CD4-positive, CD25-positive, alpha-beta regulatory T cell (primary cell): ENCODE results near the gene ZNF488. TPM values are rescaled to one million over a fixed set of nuclear protein-coding genes. Genes with fewer than 3 reads are reported as not detected.

Source experiments
- ATAC-seq, 2 donors: fragments of 150-1000 bp; cut with Tn5 transposase; one replicate each; pipeline ENCODE4 v1.10.0; 2021; ENCODE audit warnings: low read depth in 2 of 2, moderate number of reproducible peaks in 2 of 2, moderate library complexity in 1 of 2
- DNase-seq, 3 donors: peaks; one replicate each; pipeline versions ENCODE4 v3.0.0 to v3.0.0-alpha.2; 2012 to 2022; ENCODE audit warnings: mixed read lengths in 1 of 3
- H3K27ac ChIP-seq: one replicate; pipeline ENCODE4 v1.7.0; 2013; ENCODE audit warnings: mild to moderate bottlenecking, low read length; ENCODE audit not compliant: insufficient read depth, poor library complexity, severe bottlenecking
- H3K27me3 ChIP-seq: one replicate; pipeline ENCODE4 v1.7.0; 2013; ENCODE audit warnings: low read length; ENCODE audit not compliant: control insufficient read depth, insufficient read depth
- H3K36me3 ChIP-seq: one replicate; pipeline ENCODE4 v1.7.0; 2013; ENCODE audit warnings: mild to moderate bottlenecking, low read length, moderate library complexity; ENCODE audit not compliant: control insufficient read depth, insufficient read depth
- H3K4me1 ChIP-seq: 2 replicates; pipeline ENCODE4 v1.7.0; 2013; ENCODE audit warnings: mild to moderate bottlenecking, low read length; ENCODE audit not compliant: insufficient read depth, control insufficient read depth, poor library complexity, severe bottlenecking
- H3K4me3 ChIP-seq: one replicate; pipeline ENCODE4 v1.7.0; 2013; ENCODE audit warnings: low read depth, mild to moderate bottlenecking, low read length, moderate library complexity
- H3K9me3 ChIP-seq, 2 experiments: 1 replicate in 1 of 2; 2 replicates in 1 of 2; pipeline ENCODE4 v1.7.0; 2013; ENCODE audit warnings: low read length in 2 of 2, mild to moderate bottlenecking in 1 of 2, moderate library complexity in 1 of 2; ENCODE audit not compliant: control insufficient read depth in 2 of 2
- H3K27ac Mint-ChIP-seq, 3 donors: one replicate each; pipeline ENCODE4 v1.8.0; 2020 to 2022; ENCODE audit warnings: mild to moderate bottlenecking in 3 of 3, mixed read lengths in 3 of 3, moderate library complexity in 2 of 3
- H3K27me3 Mint-ChIP-seq: one replicate; pipeline ENCODE4 v1.8.0; 2022; ENCODE audit warnings: mild to moderate bottlenecking, mixed read lengths
- H3K36me3 Mint-ChIP-seq: one replicate; pipeline ENCODE4 v1.8.0; 2020; ENCODE audit warnings: mixed read lengths
- H3K4me1 Mint-ChIP-seq, 4 donors: one replicate each; pipeline ENCODE4 v1.8.0; 2020 to 2022; ENCODE audit warnings: mixed read lengths in 4 of 4, mild to moderate bottlenecking in 1 of 4
- H3K4me3 Mint-ChIP-seq, 4 donors: one replicate each; pipeline ENCODE4 v1.8.0; 2020 to 2022; ENCODE audit warnings: mild to moderate bottlenecking in 4 of 4, mixed read lengths in 4 of 4, moderate library complexity in 3 of 4
- H3K9me3 Mint-ChIP-seq, 7 donors: one replicate each; pipeline ENCODE4 v1.8.0; 2020 to 2022; ENCODE audit warnings: mixed read lengths in 7 of 7, mild to moderate bottlenecking in 3 of 7, moderate library complexity in 2 of 7
- polyA plus RNA-seq, 4 donors: library from polyadenylated mRNA; unstranded; fragments of 300-500 nt; fragmentation: Illumina TruSeq; gene quantifications; one replicate each; pipeline ENCODE4 v1.2.3, GENCODE V29; 2021
- total RNA-seq: library from RNA; stranded (reverse); gene quantifications from one replicate; pipeline ENCODE4 v1.2.3, GENCODE V29; 2022

Gene ZNF488
- total and polyA plus RNA-seq, 5 donors from 2014 or later, result not detected

DNA sequence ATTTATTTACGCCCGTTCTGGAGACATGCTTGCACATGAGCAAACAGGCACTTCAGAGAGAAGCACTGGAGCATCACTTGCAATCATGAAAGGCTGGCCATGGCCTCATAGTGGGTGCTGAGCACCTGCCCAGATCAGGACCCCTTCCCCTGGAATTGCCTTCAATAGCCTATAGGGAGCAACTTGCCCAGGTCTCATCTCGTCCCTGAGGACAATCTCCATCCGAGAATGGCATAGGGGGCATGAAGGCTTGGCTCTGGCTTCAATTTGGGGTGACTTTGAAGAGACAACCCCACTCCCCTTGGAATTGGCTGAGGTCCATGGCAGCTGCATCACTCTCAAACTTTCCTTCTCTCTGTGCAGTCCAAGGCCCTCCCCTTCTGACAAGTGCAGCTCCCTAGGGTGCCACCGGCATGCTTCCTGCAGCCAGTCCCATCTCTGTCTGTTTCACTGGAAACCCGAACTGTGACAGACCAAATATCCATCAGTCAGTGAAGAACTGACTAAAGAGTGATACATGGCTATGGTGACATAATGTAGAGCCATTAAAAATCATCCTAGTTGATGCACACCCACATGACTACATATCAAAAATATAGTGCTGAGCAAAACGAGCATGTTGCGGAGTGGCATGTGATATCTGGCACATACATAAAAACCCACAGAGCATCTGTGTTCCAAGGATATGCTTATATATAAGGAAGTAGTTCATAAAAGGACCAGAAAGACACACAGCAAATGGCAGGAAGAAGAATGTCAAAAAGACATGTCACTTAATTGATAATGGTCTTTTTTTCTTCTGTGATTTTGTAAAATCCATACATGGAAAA is 49.4 kb downstream of the ZNF488 start:
- Histone ChIP-seq H3K27ac (no peak overlapping the region), H3K4me3 (no peak overlapping the region), H3K4me1 (no peaks in the 10 kb centered on the region), H3K9me3 (no peaks in the 10 kb centered on the region), H3K27me3 (no peaks in the 10 kb centered on the region), H3K36me3 (no peaks in the 10 kb centered on the region)
- DNase-seq (no peak), ATAC-seq (no peak)
- Mint-ChIP-seq H3K27ac (no peak overlapping the region), H3K27me3 (no peaks in the 10 kb centered on the region), H3K9me3 (peaks cover 0 to under 1% (median 0%) of the 10 kb centered on the region in 7 donors), H3K4me3 (no peak overlapping the region), H3K36me3 (no peaks in the 10 kb centered on the region), H3K4me1 (no peaks in the 10 kb centered on the region)

- Histone ChIP-seq H3K4me1 (no peaks in the 10 kb centered on the region), H3K27ac (no peak overlapping the region), H3K27me3 (no peaks in the 10 kb centered on the region), H3K9me3 (no peaks in the 10 kb centered on the region), H3K4me3 (no peak overlapping the region), H3K36me3 (no peaks in the 10 kb centered on the region)
- Mint-ChIP-seq H3K36me3 (no peaks in the 10 kb centered on the region), H3K4me3 (no peak overlapping the region), H3K27ac (no peak overlapping the region), H3K4me1 (no peaks in the 10 kb centered on the region), H3K27me3 (no peaks in the 10 kb centered on the region), H3K9me3 (peaks cover 0 to 2% (median 0%) of the 10 kb centered on the region in 7 donors)
- ATAC-seq (no peak), DNase-seq (no peak)
Measured at GRCh38 chr10:47333532-47333931, 50.6 kb downstream of the ZNF488 start.

DNA sequence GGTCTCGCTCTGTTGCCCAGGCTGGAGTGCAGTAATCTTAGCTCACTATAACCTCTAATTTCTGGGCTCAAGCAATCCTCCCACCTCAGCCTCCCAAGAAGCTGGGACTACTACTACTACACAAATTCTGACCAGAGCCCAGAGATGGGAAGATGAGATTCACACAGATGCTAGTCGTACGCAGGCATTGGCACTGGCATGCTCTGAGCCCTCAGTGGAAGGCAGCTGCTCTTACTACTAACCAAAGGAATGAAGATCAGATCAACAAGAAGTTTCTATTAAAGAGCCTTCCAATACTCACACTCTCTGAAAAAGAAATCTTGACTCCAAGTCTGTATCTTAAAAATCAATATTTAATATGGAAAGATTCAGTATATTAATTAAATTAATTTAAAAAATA is 51.1 kb downstream of the ZNF488 start:
- ATAC-seq (no peak), DNase-seq (no peak)
- Histone ChIP-seq H3K9me3 (no peaks in the 10 kb centered on the region), H3K4me3 (no peak overlapping the region), H3K27ac (no peak overlapping the region), H3K4me1 (no peaks in the 10 kb centered on the region), H3K27me3 (no peaks in the 10 kb centered on the region), H3K36me3 (no peaks in the 10 kb centered on the region)
- Mint-ChIP-seq H3K27me3 (no peaks in the 10 kb centered on the region), H3K9me3 (peaks cover 0 to 2% (median 0%) of the 10 kb centered on the region in 7 donors), H3K4me3 (no peak overlapping the region), H3K27ac (no peak overlapping the region), H3K4me1 (no peaks in the 10 kb centered on the region), H3K36me3 (no peaks in the 10 kb centered on the region)

DNA sequence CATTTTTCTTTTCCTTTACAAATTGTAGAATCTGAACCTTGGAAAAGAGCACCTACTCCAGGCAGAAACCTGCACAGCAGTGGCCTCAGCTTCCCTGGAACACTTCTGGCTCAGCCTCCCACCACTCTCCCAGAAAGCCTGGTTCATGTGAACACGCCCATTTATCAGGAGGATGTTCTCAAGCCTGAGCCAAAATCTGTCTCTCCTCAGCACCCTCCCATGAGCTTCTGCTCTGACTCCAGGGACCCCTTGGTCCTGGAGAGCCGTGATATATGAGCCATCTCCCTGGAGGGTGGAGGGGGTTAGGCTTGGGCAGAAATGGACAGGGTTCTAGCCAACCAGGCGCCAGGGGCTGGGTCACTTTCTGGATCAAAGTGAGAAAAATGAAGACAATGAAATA is 51.7 kb downstream of the ZNF488 start:
- ATAC-seq (no peak), DNase-seq (no peak)
- H3K27ac ChIP-seq, result no peak overlapping the region
- H3K4me1 Mint-ChIP-seq, result no peaks in the 10 kb centered on the region
- H3K9me3 ChIP-seq, result no peaks in the 10 kb centered on the region
- peaks cover 0 to 2% (median 0%) of the 10 kb centered on the region in 7 donors for H3K9me3 Mint-ChIP-seq
- no peaks in the 10 kb centered on the region for H3K27me3 ChIP-seq
- no peaks in the 10 kb centered on the region for H3K36me3 ChIP-seq
- H3K27ac Mint-ChIP-seq, result no peak overlapping the region
- no peaks in the 10 kb centered on the region for H3K36me3 Mint-ChIP-seq
- H3K4me3 Mint-ChIP-seq, result no peak overlapping the region
- H3K4me1 ChIP-seq, result no peaks in the 10 kb centered on the region
- H3K4me3 ChIP-seq, result no peak overlapping the region
- no peaks in the 10 kb centered on the region for H3K27me3 Mint-ChIP-seq

- Mint-ChIP-seq H3K27me3 (no peaks in the 10 kb centered on the region), H3K4me1 (no peaks in the 10 kb centered on the region), H3K36me3 (no peaks in the 10 kb centered on the region), H3K4me3 (no peak overlapping the region), H3K9me3 (peaks cover 0 to 2% (median 0%) of the 10 kb centered on the region in 7 donors), H3K27ac (no peak overlapping the region)
- Histone ChIP-seq H3K4me1 (no peaks in the 10 kb centered on the region), H3K36me3 (no peaks in the 10 kb centered on the region), H3K27me3 (no peaks in the 10 kb centered on the region), H3K9me3 (no peaks in the 10 kb centered on the region), H3K4me3 (no peak overlapping the region), H3K27ac (no peak overlapping the region)
- ATAC-seq (no peak), DNase-seq (no peak)
Measured at GRCh38 chr10:47331954-47332353, 52.1 kb downstream of the ZNF488 start.

DNA sequence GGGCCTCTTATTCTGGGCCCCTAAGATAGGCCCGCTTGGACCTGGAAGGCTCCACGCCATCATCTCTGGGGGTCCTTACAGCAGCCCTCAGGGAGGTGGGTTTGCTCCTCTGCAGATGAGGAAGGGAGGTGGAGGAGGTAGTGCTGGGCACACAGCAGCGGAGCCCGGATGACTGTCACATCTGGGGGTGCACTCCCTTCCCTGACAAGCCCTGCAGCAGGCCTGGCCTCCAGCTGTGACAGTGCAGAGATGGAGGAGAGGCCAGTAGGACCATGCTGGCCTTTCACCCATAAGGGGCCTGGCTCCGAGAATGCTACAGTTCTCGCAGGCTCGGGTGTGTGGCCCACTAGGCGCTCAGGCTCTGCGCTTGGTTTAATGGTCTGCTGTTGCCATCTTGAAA is 52.6 kb downstream of the ZNF488 start:
- ATAC-seq (no peak), DNase-seq (no peak)
- Histone ChIP-seq H3K9me3 (no peaks in the 10 kb centered on the region), H3K36me3 (no peaks in the 10 kb centered on the region), H3K27ac (no peak overlapping the region), H3K4me1 (no peaks in the 10 kb centered on the region), H3K27me3 (no peaks in the 10 kb centered on the region), H3K4me3 (no peak overlapping the region)
- Mint-ChIP-seq H3K9me3 (peaks cover 0 to 2% (median 0%) of the 10 kb centered on the region in 7 donors), H3K4me3 (peak overlapping the region in 1 of 4 donors; percentile 54), H3K4me1 (no peaks in the 10 kb centered on the region), H3K27me3 (no peaks in the 10 kb centered on the region), H3K27ac (no peak overlapping the region), H3K36me3 (no peaks in the 10 kb centered on the region)

DNA sequence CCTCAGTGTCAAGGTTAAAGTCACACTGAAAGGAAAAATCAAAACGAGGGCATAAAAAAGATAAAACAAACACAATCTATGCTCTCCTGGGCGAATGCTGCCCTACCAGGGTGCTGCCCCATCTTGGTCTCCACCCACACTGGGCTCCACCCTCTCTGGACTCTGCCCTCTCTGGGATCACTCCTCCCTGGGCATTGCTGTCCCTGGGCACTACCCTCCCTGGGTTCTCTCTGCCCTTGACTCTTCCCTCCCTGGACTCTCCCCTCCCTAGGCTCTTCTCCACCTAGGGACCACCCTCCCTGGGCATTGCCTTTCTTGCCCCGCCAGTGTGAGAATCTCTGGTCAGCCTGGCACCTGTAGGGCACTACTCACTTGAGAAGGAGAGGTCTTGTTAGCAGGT is 53.3 kb downstream of the ZNF488 start:
- peaks cover 0 to 2% (median 0%) of the 10 kb centered on the region in 7 donors for H3K9me3 Mint-ChIP-seq
- H3K27me3 Mint-ChIP-seq, result no peaks in the 10 kb centered on the region
- no peak overlapping the region for H3K27ac Mint-ChIP-seq
- no peak for DNase-seq
- Histone ChIP-seq H3K4me1 (no peaks in the 10 kb centered on the region), H3K9me3 (no peaks in the 10 kb centered on the region), H3K27ac (no peak overlapping the region), H3K27me3 (no peaks in the 10 kb centered on the region), H3K36me3 (no peaks in the 10 kb centered on the region), H3K4me3 (no peak overlapping the region)
- H3K4me3 Mint-ChIP-seq, result no peak overlapping the region
- no peaks in the 10 kb centered on the region for H3K4me1 Mint-ChIP-seq
- no peak for ATAC-seq
- H3K36me3 Mint-ChIP-seq, result no peaks in the 10 kb centered on the region

- Mint-ChIP-seq H3K4me1 (no peaks in the 10 kb centered on the region), H3K36me3 (no peaks in the 10 kb centered on the region), H3K27me3 (no peaks in the 10 kb centered on the region), H3K4me3 (no peak overlapping the region), H3K9me3 (peaks cover 0 to 2% (median 0%) of the 10 kb centered on the region in 7 donors), H3K27ac (no peak overlapping the region)
- no peak for ATAC-seq
- no peaks in the 10 kb centered on the region for H3K36me3 ChIP-seq
- no peaks in the 10 kb centered on the region for H3K27me3 ChIP-seq
- H3K9me3 ChIP-seq, result no peaks in the 10 kb centered on the region
- no peak overlapping the region for H3K4me3 ChIP-seq
- no peaks in the 10 kb centered on the region for H3K4me1 ChIP-seq
- no peak for DNase-seq
- H3K27ac ChIP-seq, result no peak overlapping the region
Measured at GRCh38 chr10:47330366-47330765, 53.7 kb downstream of the ZNF488 start.
